AG04449 (cell line): Measurements from ENCODE around the gene SLC35F6.
"Not testable (repeated sequence)": the region's sequence is repeated elsewhere in the genome, so short reads cannot be mapped to it uniquely, and the experiment has no call there.

Experiments used
- CTCF ChIA-PET: fragments of 350-600 bp; formaldehyde crosslinking; extraction: SDS; loops from one replicate; lab custom pipeline; 2021; ENCODE audit warnings: antibody characterized with exemption; lab: Yijun Ruan, JAX
- POLR2A ChIA-PET: fragments of 400-600, 350-600 bp; formaldehyde crosslinking; extraction: SDS; loops from one replicate; lab custom pipeline; 2020; ENCODE audit warnings: antibody characterized with exemption, inconsistent platforms; lab: Yijun Ruan, JAX
- DNase-seq: peaks from one replicate; pipeline ENCODE4 v3.0.0-alpha.2; 2010; ENCODE audit warnings: low read depth, low spot score
- H3K4me3 ChIP-seq: 2 replicates; pipeline ENCODE4 v1.5.1; 2011; ENCODE audit warnings: low read depth, mild to moderate bottlenecking, control low read depth, low read length
- CTCF ChIP-seq: IDR thresholded peaks from one replicate; pipeline ENCODE4 v1.5.1; 2011; ENCODE audit warnings: mild to moderate bottlenecking, moderate library complexity, low read length, control low read depth, inconsistent platforms; ENCODE audit not compliant: insufficient read depth; ENCODE audit errors: missing control alignments

Gene SLC35F6

GRCh38 chr2:26745609-26746327 lies 18.3 kb upstream of the SLC35F6 start:
- ChIA-PET POLR2A (no interaction called here), CTCF (interaction anchor here (0.7 to 22.6 kb wide), 28 partner anchors 10 to 283 kb away, joined by 3 to 698 read pairs (median 4); no protein-coding TSS in a partner anchor)
- H3K4me3 ChIP-seq = no peak overlapping the region
- peak; percentile 93 for TF ChIP-seq CTCF
- DNase-seq = no peak

- TF ChIP-seq CTCF = no peak
- POLR2A ChIA-PET = no interaction called here
- H3K4me3 ChIP-seq = no peak overlapping the region
- no peak for DNase-seq
- CTCF ChIA-PET = interaction anchor here (0.7 to 22.6 kb wide), 15 partner anchors 9 to 429 kb away, joined by 3 to 698 read pairs (median 10); no protein-coding TSS in a partner anchor
These were observed 17.1 kb upstream of the SLC35F6 start for GRCh38 chr2:26746934-26747333.

GRCh38 chr2:26749787-26750420 lies 14.2 kb upstream of the SLC35F6 start:
- H3K4me3 ChIP-seq, DNase-seq, POLR2A ChIA-PET: not testable (repeated sequence)
- CTCF ChIA-PET = interaction anchor here (2.0 to 22.6 kb wide), 3 partner anchors 10 to 140 kb away, joined by 6 to 698 read pairs (median 76); no protein-coding TSS in a partner anchor

- CTCF ChIA-PET = interaction anchor here (5.7 kb wide), 1 partner anchor 145 kb away, joined by 40 read pairs; no protein-coding TSS in a partner anchor
- POLR2A ChIA-PET, H3K4me3 ChIP-seq, DNase-seq: not testable (repeated sequence)
These were observed 13.6 kb upstream of the SLC35F6 start for GRCh38 chr2:26750467-26750866.

GRCh38 chr2:26752656-26753055 lies 11.4 kb upstream of the SLC35F6 start:
- POLR2A ChIA-PET = interaction anchor here (0.6 kb wide), 1 partner anchor 149 kb away, joined by 3 read pairs; no protein-coding TSS in a partner anchor
- no peak overlapping the region for H3K4me3 ChIP-seq
- no peak for DNase-seq
- CTCF ChIA-PET = interaction anchor here (1.0 to 5.7 kb wide), 5 partner anchors 10 to 175 kb away, joined by 3 to 40 read pairs (median 4); no protein-coding TSS in a partner anchor
- TF ChIP-seq CTCF = no peak

GRCh38 chr2:26754539-26754938 lies 9.5 kb upstream of the SLC35F6 start:
- ChIA-PET POLR2A (no interaction called here), CTCF (interaction anchor here (1.4 to 5.7 kb wide), 3 partner anchors 8 to 149 kb away, joined by 3 to 43 read pairs (median 40); no protein-coding TSS in a partner anchor)
- no peak overlapping the region for H3K4me3 ChIP-seq
- TF ChIP-seq CTCF = no peak
- DNase-seq = no peak

GRCh38 chr2:26754972-26755670 lies 9.0 kb upstream of the SLC35F6 start:
- H3K4me3 ChIP-seq = no peak overlapping the region
- no peak for TF ChIP-seq CTCF
- POLR2A ChIA-PET = no interaction called here
- no peak for DNase-seq
- CTCF ChIA-PET = interaction anchor here (0.8 to 5.7 kb wide), 5 partner anchors 9 to 149 kb away, joined by 3 to 43 read pairs (median 3); no protein-coding TSS in a partner anchor
